Stimulated activated CD4-positive, alpha-beta T cell treated with anti-CD3 and anti-CD28 coated beads, Interleukin-2, amount 100 ng/mL, for 48 hours (primary cell): ENCODE data around the gene KRT34.

Source experiments
- DNase-seq, 2 donors: peaks; one replicate each; pipeline ENCODE4 v3.0.0-alpha.2; 2020

Gene KRT34

DNA sequence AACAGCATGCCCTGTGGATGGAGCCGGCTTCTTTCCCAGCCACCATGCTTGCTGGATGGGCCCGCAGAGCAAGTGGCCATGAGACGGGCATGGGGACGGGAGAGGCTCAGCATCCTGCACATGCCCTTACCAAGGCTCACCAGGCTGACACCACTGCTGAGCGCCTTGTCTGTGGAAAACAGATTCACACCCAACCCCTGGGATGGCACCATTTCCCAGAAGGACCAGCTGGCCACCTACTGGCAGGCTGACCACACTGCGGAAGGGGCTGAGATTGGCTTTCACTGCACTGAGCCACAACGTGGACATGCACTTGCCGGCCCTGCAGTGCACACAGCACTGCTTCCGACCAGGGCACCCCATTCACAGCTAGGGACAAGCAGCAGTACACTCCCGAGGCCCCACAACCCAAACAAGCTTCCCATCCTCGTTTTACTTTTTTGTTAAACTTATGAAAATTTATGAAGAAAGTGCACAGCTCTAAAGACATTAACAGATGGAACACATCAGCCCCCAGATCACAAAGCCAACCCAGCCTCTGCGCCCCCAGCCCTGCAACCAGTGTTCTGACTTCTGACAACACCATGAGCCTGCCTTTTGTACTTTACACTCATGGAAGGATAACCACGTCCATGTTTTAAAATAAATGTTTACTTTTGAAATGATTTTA, 52.7 kb downstream of the KRT34 start:
- DNase-seq: peak; percentile 19 to 28

DNA sequence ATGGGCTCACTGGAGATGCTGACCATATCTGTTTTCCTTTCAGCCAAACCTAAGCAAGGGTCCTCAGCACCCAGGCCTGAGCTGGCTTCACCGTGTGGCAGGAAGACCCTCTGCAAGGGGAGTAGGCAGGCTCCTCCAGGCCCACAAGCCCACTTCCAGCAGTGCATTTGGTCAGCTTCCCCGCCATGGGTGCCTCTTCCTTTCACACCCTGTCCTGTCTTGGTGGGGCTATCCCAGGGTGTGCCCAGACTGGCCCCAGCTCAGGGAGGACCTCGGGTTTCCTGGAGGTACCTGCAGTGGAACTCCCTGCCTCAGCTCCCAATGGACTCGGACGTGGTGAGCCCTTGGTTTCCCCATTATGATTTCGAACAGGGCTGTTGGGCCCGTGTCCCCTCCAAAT, 53.9 kb downstream of the KRT34 start:
- no peak for DNase-seq
